GM10266 (cell line): ENCODE measurements around the gene DPP6.
A peak's percentile ranks its signal among the peaks of the same experiment; 100 is the strongest.

Source experiments
- DNase-seq: peaks from one replicate; pipeline ENCODE4 v3.0.0; 2012; ENCODE audit errors: extremely low spot score
- CTCF ChIP-seq: IDR thresholded peaks from 2 replicates; pipeline ENCODE4 v1.5.1; 2012; ENCODE audit warnings: mild to moderate bottlenecking, low read depth; ENCODE audit not compliant: control insufficient read depth, insufficient read depth; ENCODE audit errors: missing control alignments

Gene DPP6

GRCh38 chr7:154484943-154485342 is 432.7 kb downstream of the DPP6 start:
- DNase-seq, result no peak
- TF ChIP-seq CTCF, result no peak

GRCh38 chr7:154489897-154490296 is 437.7 kb downstream of the DPP6 start:
- DNase-seq, result no peak
- no peak for TF ChIP-seq CTCF

- TF ChIP-seq CTCF, result no peak
- no peak for DNase-seq
Measured at GRCh38 chr7:154493594-154493993, 441.4 kb downstream of the DPP6 start.

GRCh38 chr7:154497751-154498150 is 445.6 kb downstream of the DPP6 start:
- TF ChIP-seq CTCF, result no peak
- no peak for DNase-seq

- peak; percentile 11 for DNase-seq
- peak; percentile 47 for TF ChIP-seq CTCF
Measured at GRCh38 chr7:154503962-154504550, 451.9 kb downstream of the DPP6 start.

- DNase-seq, result no peak
- no peak for TF ChIP-seq CTCF
Measured at GRCh38 chr7:154504918-154505317, 452.7 kb downstream of the DPP6 start.

- no peak for DNase-seq
- no peak for TF ChIP-seq CTCF
Measured at GRCh38 chr7:154505362-154505761, 453.2 kb downstream of the DPP6 start.
